ENCODE data around the gene FUCA2.

FUCA2 gene

DNA sequence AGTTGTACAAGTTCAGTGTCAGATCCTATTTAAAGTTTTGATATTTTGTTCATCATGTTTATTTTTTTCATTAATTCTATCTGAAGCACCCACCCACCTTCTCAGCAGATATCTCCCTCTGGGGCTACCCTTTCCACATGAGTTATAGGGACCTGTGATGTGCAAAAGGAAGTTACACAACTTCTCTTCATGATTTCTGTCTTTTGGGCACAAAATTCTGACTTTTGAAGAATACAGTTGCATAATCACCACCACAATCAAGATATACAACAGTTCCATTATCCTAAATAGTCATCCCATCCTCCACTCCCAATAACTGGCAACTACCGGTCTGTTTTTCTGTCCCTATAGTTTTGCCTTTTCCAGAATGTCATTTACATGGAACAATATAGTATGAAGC lies 13.8 kb upstream of the FUCA2 start:
- Histone ChIP-seq H3K27ac (ENCODE audit: low read depth, low read length) (no peak overlapping the region), H3K27me3 (ENCODE audit: control insufficient read depth, low read length) (peaks cover 5% of the 10 kb centered on the region; the same call in 1 of the 2 replicates), H4K20me1 (ENCODE audit: control insufficient read depth, insufficient read depth, low read depth, low read length) (no peaks in the 10 kb centered on the region), H3K9me3 (ENCODE audit: control insufficient read depth, insufficient read depth, low read length) (no peaks in the 10 kb centered on the region), H3K4me1 (ENCODE audit: control insufficient read depth, low read length) (peaks cover 7% of the 10 kb centered on the region), H3K36me3 (ENCODE audit: control insufficient read depth, low read length) (no peaks in the 10 kb centered on the region), H3K4me2 (ENCODE audit: low read length) (no peak overlapping the region), H3K9me2 (replicated peaks; ENCODE audit: control insufficient read depth, low read length) (no peaks in the 10 kb centered on the region), H3K4me3 (ENCODE audit: low read length) (no peak overlapping the region), H3K79me2 (ENCODE audit: control insufficient read depth, low read length) (no peaks in the 10 kb centered on the region), H3F3A (ENCODE audit: control insufficient read depth, insufficient read depth) (peaks cover 2% of the 10 kb centered on the region; the same call in 1 of the 2 replicates)
- TF ChIP-seq EZH2phosphoT487 (IDR thresholded peaks at IDR 0.05; ENCODE audit: borderline replicate concordance, low read length), result no peak
- TF ChIP-seq, protein P1, sequence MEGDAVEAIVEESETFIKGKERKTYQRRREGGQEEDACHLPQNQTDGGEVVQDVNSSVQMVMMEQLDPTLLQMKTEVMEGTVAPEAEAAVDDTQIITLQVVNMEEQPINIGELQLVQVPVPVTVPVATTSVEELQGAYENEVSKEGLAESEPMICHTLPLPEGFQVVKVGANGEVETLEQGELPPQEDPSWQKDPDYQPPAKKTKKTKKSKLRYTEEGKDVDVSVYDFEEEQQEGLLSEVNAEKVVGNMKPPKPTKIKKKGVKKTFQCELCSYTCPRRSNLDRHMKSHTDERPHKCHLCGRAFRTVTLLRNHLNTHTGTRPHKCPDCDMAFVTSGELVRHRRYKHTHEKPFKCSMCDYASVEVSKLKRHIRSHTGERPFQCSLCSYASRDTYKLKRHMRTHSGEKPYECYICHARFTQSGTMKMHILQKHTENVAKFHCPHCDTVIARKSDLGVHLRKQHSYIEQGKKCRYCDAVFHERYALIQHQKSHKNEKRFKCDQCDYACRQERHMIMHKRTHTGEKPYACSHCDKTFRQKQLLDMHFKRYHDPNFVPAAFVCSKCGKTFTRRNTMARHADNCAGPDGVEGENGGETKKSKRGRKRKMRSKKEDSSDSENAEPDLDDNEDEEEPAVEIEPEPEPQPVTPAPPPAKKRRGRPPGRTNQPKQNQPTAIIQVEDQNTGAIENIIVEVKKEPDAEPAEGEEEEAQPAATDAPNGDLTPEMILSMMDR (IDR thresholded peaks at IDR 0.05; ENCODE audit: low read depth, low read length, poor library complexity, severe bottlenecking), result no peak

DNA sequence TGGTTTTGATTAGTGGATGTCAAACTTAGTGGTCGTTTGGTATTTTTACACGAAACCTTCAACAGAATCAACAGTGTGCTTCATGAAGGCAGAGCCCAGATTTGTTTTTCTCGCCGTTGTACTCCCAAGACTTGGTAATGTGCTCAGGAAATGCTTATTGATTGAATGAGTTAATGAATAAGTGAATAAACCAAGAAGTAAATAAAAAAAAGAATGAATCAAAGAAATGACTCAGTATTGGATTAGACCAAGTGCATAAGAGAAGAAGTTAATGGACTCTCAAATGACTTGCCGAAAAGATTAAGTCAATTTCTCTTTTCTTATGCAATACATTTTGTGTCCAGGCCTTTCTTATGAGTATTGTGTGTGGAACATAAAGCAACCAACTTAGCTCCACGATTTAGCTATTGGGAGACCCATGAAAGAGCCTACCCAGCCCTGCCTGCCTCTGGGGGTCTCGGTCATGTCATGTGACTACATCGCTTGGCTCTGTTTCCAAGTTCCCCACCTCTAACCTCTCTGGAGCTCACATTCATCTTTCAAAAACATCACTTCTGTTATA lies 10.6 kb upstream of the FUCA2 start:
- H4K20me1 ChIP-seq (ENCODE audit: control insufficient read depth, insufficient read depth, low read depth, low read length), result no peaks in the 10 kb centered on the region
- no peaks in the 10 kb centered on the region for H3F3A ChIP-seq (ENCODE audit: control insufficient read depth, insufficient read depth)
- TF ChIP-seq, protein P1 (IDR thresholded peaks at IDR 0.05; ENCODE audit: low read depth, low read length, poor library complexity, severe bottlenecking), result no peak
- no peak for TF ChIP-seq EZH2phosphoT487 (IDR thresholded peaks at IDR 0.05; ENCODE audit: borderline replicate concordance, low read length)
- peaks cover 2% of the 10 kb centered on the region for H3K4me1 ChIP-seq (ENCODE audit: control insufficient read depth, low read length)
- H3K4me3 ChIP-seq (ENCODE audit: low read length), result no peak overlapping the region
- no peak overlapping the region for H3K4me2 ChIP-seq (ENCODE audit: low read length)
- no peaks in the 10 kb centered on the region for H3K79me2 ChIP-seq (ENCODE audit: control insufficient read depth, low read length)
- no peaks in the 10 kb centered on the region for H3K9me2 ChIP-seq (replicated peaks; ENCODE audit: control insufficient read depth, low read length)
- peaks cover 9% of the 10 kb centered on the region; the same call in 1 of the 2 replicates for H3K27me3 ChIP-seq (ENCODE audit: control insufficient read depth, low read length)
- H3K36me3 ChIP-seq (ENCODE audit: control insufficient read depth, low read length), result no peaks in the 10 kb centered on the region
- H3K9me3 ChIP-seq (ENCODE audit: control insufficient read depth, insufficient read depth, low read length), result no peaks in the 10 kb centered on the region
- no peak overlapping the region for H3K27ac ChIP-seq (ENCODE audit: low read depth, low read length)

DNA sequence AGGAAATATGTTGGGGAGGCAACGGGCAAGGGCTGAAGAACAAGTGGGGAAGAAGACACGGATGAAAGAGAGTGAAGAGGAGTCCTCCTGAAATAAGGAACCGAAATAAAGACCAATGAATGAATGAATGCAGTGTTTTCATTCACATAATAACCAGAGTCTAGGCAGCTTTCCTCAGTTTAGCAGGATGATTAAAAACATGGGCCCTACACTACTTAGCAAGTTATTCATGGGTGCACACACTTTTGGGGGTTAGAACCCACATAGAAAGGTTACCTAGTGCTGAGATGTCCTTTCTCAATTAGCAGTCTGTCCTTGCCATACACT lies 5.9 kb upstream of the FUCA2 start:
- no peaks in the 10 kb centered on the region for H3F3A ChIP-seq (ENCODE audit: control insufficient read depth, insufficient read depth)
- H4K20me1 ChIP-seq (ENCODE audit: control insufficient read depth, insufficient read depth, low read depth, low read length), result no peaks in the 10 kb centered on the region
- H3K36me3 ChIP-seq (ENCODE audit: control insufficient read depth, low read length), result no peaks in the 10 kb centered on the region
- no peak overlapping the region for H3K4me3 ChIP-seq (ENCODE audit: low read length)
- no peak overlapping the region for H3K27ac ChIP-seq (ENCODE audit: low read depth, low read length)
- no peaks in the 10 kb centered on the region for H3K9me2 ChIP-seq (replicated peaks; ENCODE audit: control insufficient read depth, low read length)
- H3K27me3 ChIP-seq (ENCODE audit: control insufficient read depth, low read length), result peaks cover 9% of the 10 kb centered on the region; the same call in 1 of the 2 replicates
- H3K79me2 ChIP-seq (ENCODE audit: control insufficient read depth, low read length), result no peaks in the 10 kb centered on the region
- H3K4me1 ChIP-seq (ENCODE audit: control insufficient read depth, low read length), result peaks cover 9% of the 10 kb centered on the region
- H3K4me2 ChIP-seq (ENCODE audit: low read length), result no peak overlapping the region
- TF ChIP-seq EZH2phosphoT487 (IDR thresholded peaks at IDR 0.05; ENCODE audit: borderline replicate concordance, low read length), result no peak
- no peaks in the 10 kb centered on the region for H3K9me3 ChIP-seq (ENCODE audit: control insufficient read depth, insufficient read depth, low read length)

DNA sequence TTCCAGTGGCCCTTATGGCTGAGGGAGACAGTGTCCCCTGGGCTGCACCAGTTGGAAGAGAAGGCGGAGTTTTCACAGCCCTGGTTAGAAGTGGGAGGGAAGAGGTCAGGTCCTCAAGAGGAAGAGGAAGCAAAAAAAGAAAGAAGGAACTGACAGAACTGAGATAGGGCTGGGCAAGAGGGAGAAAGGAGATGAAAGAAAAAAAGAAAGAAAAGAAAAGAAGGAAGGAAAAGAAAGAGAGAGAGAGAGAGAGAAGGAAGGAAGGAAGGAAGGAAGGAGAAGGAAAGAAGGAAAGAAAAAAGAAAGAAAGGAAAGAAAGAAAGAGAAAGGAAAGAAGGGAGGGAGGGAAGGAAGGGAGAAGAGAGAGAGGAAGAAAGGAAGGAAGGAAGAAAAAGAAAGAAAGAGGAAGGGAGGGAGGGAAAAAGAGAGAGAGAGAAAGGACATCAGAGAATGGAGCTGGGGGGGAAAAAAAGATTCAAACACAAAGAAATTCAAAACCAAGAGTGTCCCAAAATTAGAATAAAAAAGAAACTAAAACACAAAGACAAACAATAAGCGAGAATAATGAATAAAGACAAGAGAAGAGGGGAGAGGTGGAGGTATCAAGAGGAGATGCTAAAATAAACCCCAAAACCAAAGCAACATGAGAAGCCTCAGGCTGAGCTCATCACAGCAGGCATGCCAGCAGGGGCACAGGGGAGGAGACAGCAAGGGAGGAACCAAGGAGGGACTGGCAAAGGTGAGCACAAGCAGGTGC lies 5.3 kb upstream of the FUCA2 start:
- H3K9me2 ChIP-seq (replicated peaks; ENCODE audit: control insufficient read depth, low read length), result no peaks in the 10 kb centered on the region
- H3K4me3 ChIP-seq (ENCODE audit: low read length), result no peak overlapping the region
- H3K79me2 ChIP-seq (ENCODE audit: control insufficient read depth, low read length), result no peaks in the 10 kb centered on the region
- H3K4me2 ChIP-seq (ENCODE audit: low read length), result no peak overlapping the region
- H3K36me3 ChIP-seq (ENCODE audit: control insufficient read depth, low read length), result no peaks in the 10 kb centered on the region
- H3K4me1 ChIP-seq (ENCODE audit: control insufficient read depth, low read length), result peaks cover 9% of the 10 kb centered on the region
- H3K27me3 ChIP-seq (ENCODE audit: control insufficient read depth, low read length), result peaks cover 9% of the 10 kb centered on the region; the same call in 1 of the 2 replicates
- no peak overlapping the region for H3K27ac ChIP-seq (ENCODE audit: low read depth, low read length)
- H4K20me1 ChIP-seq (ENCODE audit: control insufficient read depth, insufficient read depth, low read depth, low read length), result no peaks in the 10 kb centered on the region
- no peak for TF ChIP-seq EZH2phosphoT487 (IDR thresholded peaks at IDR 0.05; ENCODE audit: borderline replicate concordance, low read length)
- TF ChIP-seq, protein P1 (IDR thresholded peaks at IDR 0.05; ENCODE audit: low read depth, low read length, poor library complexity, severe bottlenecking), result no peak
- no peaks in the 10 kb centered on the region for H3F3A ChIP-seq (ENCODE audit: control insufficient read depth, insufficient read depth)
- H3K9me3 ChIP-seq (ENCODE audit: control insufficient read depth, insufficient read depth, low read length), result no peaks in the 10 kb centered on the region

Data from DOHH2 (cell line).